GM21447 (cell line): ENCODE data around the gene GPR149.

Experiments used
- ATAC-seq: cut with Tn5 transposase; IDR thresholded peaks from one replicate; pipeline ENCODE4 v1.9.1; 2021; ENCODE audit not compliant: unreplicated experiment

Gene GPR149

DNA sequence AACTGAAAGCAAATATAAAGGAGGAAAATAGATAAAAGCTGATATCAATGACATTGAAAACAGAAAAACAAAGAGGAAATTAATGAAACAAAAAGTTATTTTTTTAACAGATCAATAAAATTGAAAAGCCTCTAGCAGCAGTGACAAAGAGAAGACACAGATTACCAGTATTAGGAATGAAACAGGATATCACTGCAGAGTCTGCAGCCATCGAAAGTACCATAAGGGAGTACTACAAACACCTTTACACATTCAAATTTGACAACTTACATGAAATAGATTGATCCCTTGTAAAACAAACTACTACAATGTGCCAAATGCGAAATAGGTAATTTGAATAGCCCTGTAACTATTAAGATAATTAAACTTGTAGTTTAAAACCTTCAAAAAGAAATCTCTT, 80.8 kb downstream of the GPR149 start:
- ATAC-seq: no peak

GRCh38 chr3:154345422-154346122, 84.4 kb downstream of the GPR149 start:
- ATAC-seq: no peak

- no peak for ATAC-seq
Measured at GRCh38 chr3:154338570-154338969, 91.4 kb downstream of the GPR149 start.

DNA sequence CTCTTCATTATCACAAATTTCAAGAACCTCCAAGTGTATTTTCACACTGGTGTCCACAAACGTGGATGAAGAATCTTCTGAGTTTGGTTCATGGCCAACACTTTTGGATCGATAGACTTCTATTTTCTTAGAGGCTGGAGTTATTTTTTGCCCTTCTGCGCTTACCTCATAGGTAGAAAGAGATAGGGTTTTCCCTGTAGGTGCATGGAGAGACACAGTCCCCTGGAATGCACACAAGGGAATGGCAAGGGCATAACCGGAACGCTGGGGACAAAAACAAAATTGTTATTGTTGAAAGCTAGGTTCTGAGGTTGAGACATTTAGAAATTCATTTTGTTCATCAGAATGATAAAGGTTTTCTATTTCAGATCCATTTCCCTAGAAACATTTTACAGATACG, 92.0 kb downstream of the GPR149 start:
- no peak for ATAC-seq

GRCh38 chr3:154334973-154335420, 95.0 kb downstream of the GPR149 start:
- ATAC-seq: peak; percentile 70

DNA sequence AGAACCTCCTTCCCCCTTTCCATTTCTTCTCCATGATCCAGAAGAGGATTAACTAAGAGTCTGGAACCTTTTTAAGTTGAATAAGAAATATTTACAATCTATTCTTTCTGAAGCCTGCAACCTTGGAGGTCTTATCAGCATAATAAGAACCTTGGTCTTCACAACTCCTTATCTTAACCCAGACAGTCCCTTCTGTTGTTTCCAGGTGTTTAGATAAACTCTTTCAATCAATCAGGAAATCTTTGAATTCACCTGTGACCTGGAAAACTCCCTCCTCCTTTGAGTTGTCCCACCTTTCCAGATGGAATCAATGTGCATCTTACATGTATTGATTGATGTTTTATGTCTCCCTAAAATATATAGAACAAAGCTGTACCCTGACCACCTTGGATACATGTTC, 102.1 kb downstream of the GPR149 start:
- ATAC-seq: no peak

DNA sequence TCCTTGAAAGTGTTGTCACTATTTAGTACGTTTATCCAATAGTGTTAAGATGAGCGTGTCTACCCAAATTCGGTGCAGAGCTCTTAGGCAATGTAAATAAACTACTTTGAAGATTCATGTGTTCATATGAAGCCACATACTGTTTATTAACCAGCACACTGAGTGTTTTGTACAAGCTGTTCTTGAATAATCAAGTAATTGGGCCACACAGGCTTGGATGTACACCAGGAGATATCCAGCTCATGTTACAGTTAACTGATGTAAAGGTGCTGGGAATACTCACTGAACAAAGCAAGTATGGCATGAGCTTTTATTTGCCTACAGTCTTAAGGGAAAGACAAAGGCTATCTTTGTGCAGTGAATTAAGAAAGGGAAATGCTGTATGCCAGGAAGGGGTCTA, 105.1 kb downstream of the GPR149 start:
- no peak for ATAC-seq

GRCh38 chr3:154323891-154324738, 105.9 kb downstream of the GPR149 start, which contains the start of gene DHX36:
Gene DHX36 (minus strand): TSS chr3:154324487. CDS start chr3:154324416, 71 bp downstream.
- peak; percentile 93 for ATAC-seq

DNA sequence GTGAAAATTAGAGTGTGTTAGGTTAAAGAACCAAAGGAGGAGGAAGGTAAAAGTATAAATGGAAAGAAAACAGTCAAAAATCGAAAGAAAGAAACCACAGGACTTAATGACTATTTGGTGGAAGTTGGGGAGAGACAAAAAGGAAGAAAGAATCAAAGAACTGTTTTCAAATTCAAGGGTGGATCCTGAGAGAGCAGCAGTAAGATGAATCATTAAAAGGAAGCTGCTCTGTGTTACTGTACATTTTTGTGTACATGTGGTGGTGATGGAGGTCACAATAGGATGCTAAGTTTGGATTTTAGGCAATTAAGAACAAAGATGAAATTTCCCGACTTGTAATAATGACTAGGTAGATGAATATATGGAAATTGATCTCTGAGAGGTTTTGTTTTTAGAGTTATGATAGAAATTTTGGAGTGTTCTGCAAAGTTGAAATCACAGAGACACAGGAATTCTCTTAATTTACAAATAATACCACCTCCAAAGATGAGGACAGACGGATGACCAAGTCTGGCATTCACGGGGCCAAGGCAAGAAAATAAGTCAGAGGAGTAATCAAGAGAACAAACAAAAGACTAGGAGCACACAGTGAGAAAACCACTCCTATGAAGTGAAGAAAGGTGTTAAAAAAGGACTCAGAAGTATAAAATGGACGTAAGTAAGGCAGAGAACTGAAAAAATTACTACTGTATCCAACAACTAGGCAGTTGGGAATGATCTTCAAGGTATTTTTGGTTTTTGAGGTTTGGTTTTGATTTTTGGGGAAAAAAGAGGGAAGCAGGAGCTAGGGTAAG, 112.8 kb downstream of the GPR149 start:
- ATAC-seq: no peak

DNA sequence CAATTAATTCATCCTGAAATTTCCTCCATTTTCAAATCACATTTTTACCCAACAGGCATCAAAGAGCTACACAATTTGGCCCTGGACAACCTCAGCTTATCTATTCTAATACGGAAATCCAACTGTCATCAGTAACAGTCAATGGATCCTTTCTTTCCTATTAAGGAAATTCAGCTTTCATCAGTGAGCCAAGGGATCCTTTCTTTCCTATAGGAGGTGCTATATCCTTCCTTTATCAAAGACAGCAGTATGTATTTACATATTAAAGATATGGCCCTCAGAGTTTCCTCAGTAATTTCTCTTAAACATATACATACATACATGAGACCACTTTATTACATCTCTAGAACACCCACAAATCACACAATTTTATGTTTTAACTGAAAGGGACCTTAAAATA, 115.8 kb downstream of the GPR149 start:
- no peak for ATAC-seq

- no peak for ATAC-seq
Measured at GRCh38 chr3:154310840-154311239, 119.2 kb downstream of the GPR149 start.

DNA sequence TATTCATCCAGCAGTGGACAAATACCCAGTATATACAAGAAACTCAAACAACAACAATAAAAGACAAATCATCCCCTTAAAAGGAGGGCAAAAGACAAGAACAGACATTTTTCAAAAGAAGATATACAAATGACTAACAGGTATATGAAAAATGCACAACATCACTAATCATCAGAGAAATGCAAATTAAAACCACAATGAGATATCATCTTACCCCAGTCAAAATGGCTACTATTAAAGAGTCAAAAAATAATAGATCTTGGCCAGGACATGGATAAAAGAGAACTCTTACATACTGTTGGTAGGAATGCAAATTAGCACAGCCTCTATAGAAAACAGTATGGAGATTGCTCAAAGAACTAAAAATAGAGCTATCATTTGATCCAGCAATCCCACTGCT, 122.6 kb downstream of the GPR149 start:
- ATAC-seq: no peak

DNA sequence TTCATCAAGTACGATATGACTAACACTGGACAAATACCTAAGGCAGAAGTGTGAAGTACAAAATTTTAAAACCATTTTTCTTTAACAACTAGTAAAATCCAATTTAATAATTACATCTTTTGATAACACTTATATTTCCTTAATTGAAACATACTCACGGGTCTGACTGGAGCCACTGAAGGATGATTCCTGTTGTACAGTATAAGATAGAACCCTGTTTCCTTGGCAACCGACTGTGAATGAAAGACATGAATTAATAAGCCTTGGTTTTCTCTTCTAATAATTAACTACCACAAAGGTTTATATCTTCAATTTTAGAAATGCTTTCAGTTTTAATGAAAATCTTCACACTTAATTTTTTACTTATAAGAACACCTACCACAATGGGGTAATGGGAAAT, 125.1 kb downstream of the GPR149 start:
- no peak for ATAC-seq

DNA sequence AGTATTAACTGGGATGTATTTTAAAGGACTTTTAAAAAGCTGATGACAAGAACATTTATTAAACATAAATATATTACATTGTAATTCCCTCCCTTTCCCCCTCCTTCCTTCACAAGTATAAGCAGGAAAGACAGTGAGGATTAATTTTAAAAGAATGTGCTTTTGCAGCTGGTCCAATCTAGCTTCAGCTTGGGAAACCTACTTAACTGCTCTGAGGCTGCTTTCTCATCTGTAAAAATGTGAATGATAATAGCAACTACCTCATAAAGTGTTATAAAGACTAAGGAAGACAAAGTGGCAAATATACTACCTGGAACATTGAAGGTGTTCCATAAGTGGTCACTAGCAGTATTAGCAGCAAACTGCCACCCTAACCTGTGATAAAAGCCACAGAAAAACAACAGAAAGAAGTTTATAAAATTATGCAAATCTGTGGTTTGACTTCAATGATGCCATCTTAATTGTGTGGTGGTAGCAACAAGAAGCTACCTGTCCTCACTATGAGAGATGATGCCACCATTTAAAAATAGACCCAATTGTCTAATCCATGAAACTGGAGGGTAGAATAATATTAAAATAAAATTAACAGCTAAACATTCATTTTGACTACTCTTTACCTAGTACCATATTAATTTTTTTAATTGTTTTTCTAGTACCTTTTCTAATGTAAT, 125.7 kb downstream of the GPR149 start:
- no peak for ATAC-seq

GRCh38 chr3:154301561-154301960, 128.4 kb downstream of the GPR149 start:
- no peak for ATAC-seq

GRCh38 chr3:154294016-154294415, 136.0 kb downstream of the GPR149 start:
- no peak for ATAC-seq

DNA sequence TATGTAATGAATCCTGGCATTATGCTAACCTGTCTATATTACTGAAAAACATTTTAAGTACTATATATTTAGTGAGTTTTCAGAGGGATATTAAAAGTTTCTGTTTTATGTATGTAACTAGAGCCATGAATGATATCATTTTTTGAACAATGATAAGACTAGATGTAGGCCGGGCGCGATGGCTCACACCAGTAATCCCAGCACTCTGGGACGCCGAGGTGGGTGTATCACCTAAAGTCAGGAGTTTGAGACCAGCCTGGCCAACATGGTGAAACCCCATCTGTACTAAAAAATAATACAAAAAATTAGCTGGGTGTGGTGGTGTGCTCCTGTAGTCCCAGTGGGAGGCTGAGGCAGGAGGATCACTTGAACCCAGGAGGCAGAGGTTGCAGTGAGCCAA, 139.8 kb downstream of the GPR149 start:
- ATAC-seq: no peak
